Fibroblast of skin of right quadriceps (primary cell): ENCODE measurements around the gene NEK11.

Experiments
- DNase-seq: peaks from one replicate; pipeline ENCODE4 v3.0.0-alpha.2; 2013

Gene NEK11

GRCh38 chr3:131231710-131232389, 205.2 kb downstream of the NEK11 start:
- peak; percentile 13 for DNase-seq

- no peak for DNase-seq
Measured at GRCh38 chr3:131232711-131233267, 206.1 kb downstream of the NEK11 start.

- no peak for DNase-seq
Measured at GRCh38 chr3:131233900-131234668, 207.4 kb downstream of the NEK11 start.

DNA sequence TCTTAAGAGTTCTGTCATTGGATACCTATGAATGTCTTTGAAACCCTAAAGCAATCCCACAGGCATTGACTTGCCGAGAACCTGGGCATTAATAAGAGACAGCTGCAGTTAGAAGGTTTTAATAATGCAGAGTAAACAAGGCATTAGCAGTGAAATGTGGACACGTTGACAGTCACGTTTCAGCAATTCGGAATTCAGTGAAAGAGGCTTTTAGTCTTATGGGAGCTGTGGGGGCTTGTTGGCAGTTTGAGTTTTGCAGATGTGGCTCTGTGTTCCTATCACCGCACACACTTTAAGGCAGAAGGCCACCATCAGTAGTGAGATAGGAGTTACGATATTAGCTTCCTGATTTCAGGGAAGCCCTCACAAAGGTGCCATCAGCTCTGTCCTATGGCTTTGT, 209.7 kb downstream of the NEK11 start:
- no peak for DNase-seq

DNA sequence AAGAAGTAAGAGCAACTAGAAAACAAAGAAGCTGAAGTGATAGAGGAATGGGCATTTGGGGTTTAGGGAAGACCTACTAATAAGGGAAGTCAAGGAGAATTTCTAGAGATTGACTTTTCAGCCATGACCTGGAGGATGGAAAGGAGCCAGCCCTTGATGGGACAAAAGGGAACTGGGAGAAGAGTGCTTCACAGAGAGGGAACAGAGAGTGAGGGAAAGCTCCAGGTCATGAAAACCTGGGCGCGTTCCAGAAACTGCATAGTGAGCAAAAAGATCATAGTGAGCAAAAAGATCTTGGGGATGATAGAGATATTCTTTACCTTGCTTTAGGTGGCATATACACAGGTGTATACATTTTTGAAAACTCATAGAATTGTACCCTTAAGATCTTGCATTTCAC, 211.8 kb downstream of the NEK11 start:
- no peak for DNase-seq

DNA sequence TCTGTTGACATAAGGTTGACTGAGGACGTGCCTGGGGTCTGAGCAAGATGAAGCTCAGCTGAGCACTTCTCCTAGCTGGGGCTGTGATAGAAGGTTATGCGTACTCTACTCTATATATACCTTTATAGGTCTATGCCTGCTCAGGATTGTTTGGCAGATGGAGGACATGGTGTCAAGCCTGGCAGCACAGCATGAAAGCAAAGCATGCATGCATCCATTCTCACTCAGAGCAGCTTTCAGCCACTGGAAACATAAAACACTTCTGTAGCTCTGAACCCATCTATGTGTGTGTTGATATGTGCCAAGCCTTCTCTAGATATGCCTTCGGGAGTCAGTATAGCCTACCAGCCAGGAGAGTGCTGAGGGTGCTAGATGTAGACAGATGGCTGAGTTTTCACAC, 212.6 kb downstream of the NEK11 start:
- DNase-seq = no peak

DNA sequence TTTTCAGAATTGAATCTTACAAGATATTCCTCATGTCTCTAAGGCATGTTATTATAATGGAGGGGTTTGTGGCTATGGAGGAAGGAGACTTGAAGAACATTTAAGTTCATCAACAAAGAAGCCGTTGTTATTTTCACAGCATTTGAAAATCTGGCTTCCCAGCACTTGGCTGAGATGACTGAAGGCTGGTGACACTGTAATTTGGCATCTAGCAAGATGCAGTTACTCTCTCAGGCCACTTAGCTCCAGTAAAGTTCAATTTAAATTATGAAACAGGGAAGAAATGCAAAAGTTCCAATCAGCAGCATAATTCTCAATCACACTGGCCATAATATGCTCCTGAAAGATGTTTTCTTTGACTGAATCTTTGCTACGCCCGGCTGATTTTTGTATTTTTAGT, 215.5 kb downstream of the NEK11 start:
- no peak for DNase-seq

- DNase-seq = no peak
Measured at GRCh38 chr3:131250466-131250865, 223.8 kb downstream of the NEK11 start.

DNA sequence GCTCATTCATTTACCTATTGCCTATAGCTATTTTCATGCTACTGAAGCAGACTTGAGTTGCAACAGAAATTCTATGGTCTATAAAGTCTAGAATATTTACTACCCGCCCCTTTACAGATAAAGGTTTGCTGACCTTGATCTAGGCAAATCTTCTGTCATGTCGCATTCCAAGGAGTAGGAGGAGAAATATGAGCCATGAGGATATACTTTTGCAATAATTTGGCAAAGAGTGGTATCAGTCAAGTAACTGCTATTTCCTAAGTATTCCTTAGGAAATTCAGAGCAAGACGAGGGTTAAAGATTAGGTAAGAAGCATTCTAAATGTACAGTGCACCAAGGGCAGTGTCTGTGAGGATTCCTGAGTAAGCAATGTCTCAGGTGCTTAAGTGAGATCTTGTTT, 233.8 kb downstream of the NEK11 start:
- DNase-seq = no peak

DNA sequence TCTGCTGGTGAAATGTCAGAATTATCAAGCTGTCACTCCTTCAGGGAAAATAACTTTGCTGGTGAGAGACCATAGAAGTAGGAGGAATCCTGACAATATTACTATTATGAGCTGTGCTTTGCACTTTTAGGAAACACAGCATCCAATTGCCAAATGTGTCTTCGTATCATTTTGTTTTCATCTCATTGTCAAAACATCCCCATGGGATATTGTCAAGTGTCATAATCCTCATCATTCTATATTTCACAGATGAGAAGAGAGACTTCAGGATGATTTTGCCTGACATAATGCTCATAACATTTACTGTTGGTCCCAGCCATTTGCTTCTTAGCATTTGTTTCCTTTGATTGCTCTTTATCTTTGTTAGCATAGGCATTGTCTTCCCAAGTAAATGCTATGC, 234.4 kb downstream of the NEK11 start:
- no peak for DNase-seq

DNA sequence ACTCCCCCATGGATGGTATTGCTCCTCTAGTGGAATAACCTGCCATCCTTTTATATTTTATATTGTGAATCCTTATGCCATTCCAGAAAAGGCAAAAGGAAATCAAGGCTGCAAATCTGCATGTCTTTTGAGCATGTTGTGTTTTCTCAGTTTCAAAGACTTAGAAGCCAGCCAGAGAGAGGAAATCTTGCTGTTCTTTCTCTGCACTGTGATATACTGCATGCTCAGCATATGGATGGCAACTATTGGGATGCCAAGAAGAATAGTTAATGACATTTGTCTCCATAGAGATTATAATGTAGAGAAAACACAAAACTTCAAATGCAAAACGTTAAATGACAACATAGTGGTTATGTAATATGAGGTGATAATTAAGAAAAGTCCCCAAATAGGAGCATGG, 248.9 kb downstream of the NEK11 start:
- no peak for DNase-seq

- DNase-seq = peak; percentile 36
Measured at GRCh38 chr3:131277836-131278497, 251.3 kb downstream of the NEK11 start.

GRCh38 chr3:131279577-131279976, 252.9 kb downstream of the NEK11 start:
- no peak for DNase-seq

GRCh38 chr3:131282379-131282778, 255.7 kb downstream of the NEK11 start:
- DNase-seq = no peak

- no peak for DNase-seq
Measured at GRCh38 chr3:131282967-131283366, 256.3 kb downstream of the NEK11 start.

GRCh38 chr3:131283862-131284261, 257.2 kb downstream of the NEK11 start:
- no peak for DNase-seq

DNA sequence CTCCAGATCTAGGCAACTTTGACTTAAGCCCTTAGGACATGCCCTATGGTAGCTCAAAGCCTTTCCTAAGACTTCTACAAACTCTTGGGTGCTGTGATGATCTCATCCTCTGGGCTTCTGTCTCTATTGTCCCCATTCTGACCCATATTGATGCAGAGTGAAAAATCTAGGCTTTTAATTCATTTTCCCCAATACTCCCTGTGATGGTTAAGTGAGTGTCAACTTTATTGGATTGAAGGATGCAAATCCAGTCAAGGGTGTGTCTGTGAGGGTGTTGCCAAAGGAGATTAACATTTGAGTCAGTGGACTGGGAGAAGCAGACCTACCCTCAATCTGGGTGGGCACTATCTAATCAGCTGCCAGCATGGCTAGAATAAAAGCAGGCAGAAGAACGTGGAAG, 257.6 kb downstream of the NEK11 start:
- DNase-seq = no peak

DNA sequence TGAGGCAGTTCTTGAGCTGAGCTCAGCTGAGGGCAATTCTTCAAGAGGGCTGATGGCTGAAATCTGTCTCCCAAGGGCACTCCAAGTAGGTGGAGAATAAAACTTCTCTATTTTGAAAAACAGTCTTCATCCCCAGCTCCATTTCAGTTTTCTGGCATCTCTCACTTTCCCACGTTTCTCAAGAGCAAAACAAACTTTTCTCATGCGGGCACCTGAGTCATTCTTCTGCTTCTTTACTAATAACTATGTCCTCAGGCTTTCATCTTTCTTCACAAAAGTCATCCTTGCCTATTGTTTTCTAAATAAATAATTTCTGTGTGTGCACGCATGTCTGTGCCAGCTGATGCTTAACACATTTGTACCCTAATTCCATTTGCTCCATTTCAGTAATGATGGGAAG, 258.8 kb downstream of the NEK11 start:
- no peak for DNase-seq

DNA sequence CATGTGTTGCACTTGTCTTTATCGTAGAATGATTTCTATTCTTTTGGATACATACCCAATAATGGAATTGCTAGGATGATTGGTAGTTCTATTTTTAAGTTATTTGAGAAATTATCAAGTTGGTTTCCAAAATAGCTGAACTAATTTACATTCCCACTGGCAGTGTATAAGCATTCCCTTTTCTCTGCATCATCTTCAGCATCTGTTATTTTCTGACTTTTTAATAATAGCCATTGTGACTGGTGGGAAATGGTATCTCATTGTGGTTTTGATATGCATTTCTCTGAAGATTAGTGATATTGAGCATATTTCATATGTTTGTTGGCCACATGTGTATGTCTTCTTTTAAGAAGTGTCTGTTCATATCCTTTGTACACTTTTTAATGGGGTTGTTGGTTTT, 273.2 kb downstream of the NEK11 start:
- DNase-seq = no peak

DNA sequence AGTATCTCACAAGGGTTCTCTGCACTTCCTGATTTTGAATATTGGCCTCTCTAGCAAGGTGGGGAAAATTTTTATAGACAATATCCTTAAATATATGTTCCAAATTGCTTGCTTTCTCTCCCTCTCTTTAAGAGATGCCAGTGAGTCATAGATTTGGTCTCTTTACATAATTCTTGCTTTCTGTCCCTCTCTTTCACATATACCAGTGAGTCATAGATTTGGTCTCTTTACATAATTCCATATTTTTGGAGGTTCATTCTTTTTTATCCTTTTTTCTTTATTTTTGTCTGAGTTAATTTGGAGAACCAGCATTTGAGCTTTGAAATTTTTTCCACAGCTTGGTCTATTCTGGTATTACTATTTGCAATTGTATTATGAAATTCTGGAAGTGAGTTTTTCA, 277.2 kb downstream of the NEK11 start:
- DNase-seq = no peak

DNA sequence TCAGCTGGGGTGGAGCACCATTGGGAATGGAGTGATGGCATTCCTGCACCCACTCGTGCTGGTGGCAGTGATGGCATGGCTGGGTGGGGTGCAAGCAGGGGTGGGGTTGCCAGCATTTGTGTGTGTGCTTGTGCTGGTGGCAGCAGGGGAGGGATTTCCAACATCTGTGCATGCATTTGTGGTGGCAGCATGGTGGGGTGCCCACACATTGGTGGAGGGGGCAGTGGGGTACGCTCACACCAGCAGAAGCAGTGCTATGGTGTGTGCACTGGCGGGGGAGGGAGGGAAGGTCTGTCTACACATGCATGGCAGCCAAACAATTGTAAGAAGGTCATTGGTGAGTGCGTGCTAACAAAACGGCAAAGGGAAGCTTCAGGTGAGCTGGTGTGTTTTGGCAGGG, 278.2 kb downstream of the NEK11 start:
- no peak for DNase-seq

- DNase-seq = no peak
Measured at GRCh38 chr3:131306242-131306641, 279.6 kb downstream of the NEK11 start.

DNA sequence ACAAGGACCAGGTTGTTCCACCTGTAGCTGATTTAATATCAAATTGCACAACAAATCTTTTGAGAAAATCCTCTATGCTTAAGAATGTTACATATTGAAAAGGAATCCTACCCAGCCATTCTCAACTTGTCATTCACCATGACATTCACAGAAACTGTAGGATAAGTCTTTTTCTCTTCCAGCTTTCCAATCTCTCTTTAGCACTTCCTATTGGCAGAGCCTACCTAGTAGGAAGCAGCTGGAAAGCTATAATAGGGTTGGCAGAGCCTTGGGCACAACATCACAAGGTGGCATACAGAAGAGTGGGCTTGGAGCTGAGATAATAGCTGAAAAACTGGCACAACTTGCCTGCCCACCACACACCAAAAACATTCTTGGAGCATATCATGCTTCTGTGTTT, 287.6 kb downstream of the NEK11 start:
- no peak for DNase-seq

- no peak for DNase-seq
Measured at GRCh38 chr3:131315162-131315561, 288.5 kb downstream of the NEK11 start.
